Measurements from ENCODE around the gene ITIH3.
"Not testable (repeated sequence)": the region's sequence is repeated elsewhere in the genome, so short reads cannot be mapped to it uniquely, and the experiment has no call there.

Gene ITIH3

GRCh38 chr3:52775877-52776276 lies 18.7 kb upstream of the ITIH3 start:
- DNase-seq (ENCODE audit: low read depth, low spot score), result no peak
- no peaks in the 10 kb centered on the region for H3K9me3 ChIP-seq (ENCODE audit: insufficient read depth, low read length)
- no peak overlapping the region for H3K9ac ChIP-seq (ENCODE audit: insufficient read length, low read depth)
- H3K4me3 ChIP-seq (ENCODE audit: insufficient read length, low read depth), result no peak overlapping the region
- H3K4me1 ChIP-seq (ENCODE audit: insufficient read depth, insufficient read length), result no peaks in the 10 kb centered on the region
- TF ChIP-seq SUZ12 (IDR thresholded peaks at IDR 0.05; ENCODE audit: extremely low read depth, insufficient read depth, insufficient read length) (no peak), YY1 (IDR thresholded peaks at IDR 0.05; ENCODE audit: insufficient read depth, insufficient read length) (no peak), ZNF274 (IDR thresholded peaks at IDR 0.05; ENCODE audit: low read depth, low read length) (no peak)
- H3K27me3 ChIP-seq (ENCODE audit: insufficient read depth, insufficient read length), result peaks cover 22% of the 10 kb centered on the region
- no peaks in the 10 kb centered on the region for H3K36me3 ChIP-seq (ENCODE audit: insufficient read depth, insufficient read length, low read length)

- not testable (repeated sequence) for H3K4me1 ChIP-seq (ENCODE audit: insufficient read depth, insufficient read length); H3K9ac ChIP-seq (ENCODE audit: insufficient read length, low read depth); H3K4me3 ChIP-seq (ENCODE audit: insufficient read length, low read depth); DNase-seq (ENCODE audit: low read depth, low spot score); H3K36me3 ChIP-seq (ENCODE audit: insufficient read depth, insufficient read length, low read length); H3K9me3 ChIP-seq (ENCODE audit: insufficient read depth, low read length)
- peaks cover 23% of the 10 kb centered on the region for H3K27me3 ChIP-seq (ENCODE audit: insufficient read depth, insufficient read length)
Observed at GRCh38 chr3:52776486-52776885, 18.1 kb upstream of the ITIH3 start.

GRCh38 chr3:52777127-52777958 lies 17.3 kb upstream of the ITIH3 start, which contains the start of gene ITIH1:
ITIH1 (plus strand) TSS chr3:52777599; CDS start chr3:52777616, 17 bp downstream.
- Histone ChIP-seq H3K27me3 (ENCODE audit: insufficient read depth, insufficient read length) (peaks cover 28% of the 10 kb centered on the region), H3K4me1 (ENCODE audit: insufficient read depth, insufficient read length) (peaks cover 2% of the 10 kb centered on the region), H3K9ac (ENCODE audit: insufficient read length, low read depth) (no peak within 1 kb of the TSS), H3K36me3 (ENCODE audit: insufficient read depth, insufficient read length, low read length) (no peaks in the 10 kb centered on the region), H3K9me3 (ENCODE audit: insufficient read depth, low read length) (no peaks in the 10 kb centered on the region), H3K4me3 (ENCODE audit: insufficient read length, low read depth) (no peak within 1 kb of the TSS)
- no peak for DNase-seq (ENCODE audit: low read depth, low spot score)
- TF ChIP-seq SUZ12 (IDR thresholded peaks at IDR 0.05; ENCODE audit: extremely low read depth, insufficient read depth, insufficient read length), result no peak
- TF ChIP-seq YY1 (IDR thresholded peaks at IDR 0.05; ENCODE audit: insufficient read depth, insufficient read length), result no peak
- no peak for TF ChIP-seq ZNF274 (IDR thresholded peaks at IDR 0.05; ENCODE audit: low read depth, low read length)

GRCh38 chr3:52777959-52778805 lies 16.4 kb upstream of the ITIH3 start:
- peaks cover 28% of the 10 kb centered on the region for H3K27me3 ChIP-seq (ENCODE audit: insufficient read depth, insufficient read length)
- H3K9me3 ChIP-seq (ENCODE audit: insufficient read depth, low read length), result no peaks in the 10 kb centered on the region
- peaks cover 2% of the 10 kb centered on the region for H3K4me1 ChIP-seq (ENCODE audit: insufficient read depth, insufficient read length)
- H3K36me3 ChIP-seq (ENCODE audit: insufficient read depth, insufficient read length, low read length), result no peaks in the 10 kb centered on the region
- no peak overlapping the region for H3K4me3 ChIP-seq (ENCODE audit: insufficient read length, low read depth)
- TF ChIP-seq SUZ12 (IDR thresholded peaks at IDR 0.05; ENCODE audit: extremely low read depth, insufficient read depth, insufficient read length) (no peak), YY1 (IDR thresholded peaks at IDR 0.05; ENCODE audit: insufficient read depth, insufficient read length) (no peak)
- no peak for DNase-seq (ENCODE audit: low read depth, low spot score)
- H3K9ac ChIP-seq (ENCODE audit: insufficient read length, low read depth), result no peak overlapping the region

GRCh38 chr3:52779011-52779836 lies 15.4 kb upstream of the ITIH3 start:
- no peak for TF ChIP-seq SUZ12 (IDR thresholded peaks at IDR 0.05; ENCODE audit: extremely low read depth, insufficient read depth, insufficient read length)
- no peak for TF ChIP-seq YY1 (IDR thresholded peaks at IDR 0.05; ENCODE audit: insufficient read depth, insufficient read length)
- TF ChIP-seq ZNF274 (IDR thresholded peaks at IDR 0.05; ENCODE audit: low read depth, low read length), result no peak
- Histone ChIP-seq H3K4me1 (ENCODE audit: insufficient read depth, insufficient read length) (peaks cover 5% of the 10 kb centered on the region), H3K9ac (ENCODE audit: insufficient read length, low read depth) (no peak overlapping the region), H3K9me3 (ENCODE audit: insufficient read depth, low read length) (no peaks in the 10 kb centered on the region), H3K27me3 (ENCODE audit: insufficient read depth, insufficient read length) (peaks cover 28% of the 10 kb centered on the region), H3K36me3 (ENCODE audit: insufficient read depth, insufficient read length, low read length) (no peaks in the 10 kb centered on the region), H3K4me3 (ENCODE audit: insufficient read length, low read depth) (no peak overlapping the region)
- no peak for DNase-seq (ENCODE audit: low read depth, low spot score)

GRCh38 chr3:52779837-52780585 lies 14.6 kb upstream of the ITIH3 start:
- no peaks in the 10 kb centered on the region for H3K36me3 ChIP-seq (ENCODE audit: insufficient read depth, insufficient read length, low read length)
- H3K4me1 ChIP-seq (ENCODE audit: insufficient read depth, insufficient read length), result peaks cover 5% of the 10 kb centered on the region
- no peaks in the 10 kb centered on the region for H3K9me3 ChIP-seq (ENCODE audit: insufficient read depth, low read length)
- no peak for DNase-seq (ENCODE audit: low read depth, low spot score)
- no peak for TF ChIP-seq YY1 (IDR thresholded peaks at IDR 0.05; ENCODE audit: insufficient read depth, insufficient read length)
- TF ChIP-seq SUZ12 (IDR thresholded peaks at IDR 0.05; ENCODE audit: extremely low read depth, insufficient read depth, insufficient read length), result no peak
- TF ChIP-seq ZNF274 (IDR thresholded peaks at IDR 0.05; ENCODE audit: low read depth, low read length), result no peak
- H3K4me3 ChIP-seq (ENCODE audit: insufficient read length, low read depth), result no peak overlapping the region
- no peak overlapping the region for H3K9ac ChIP-seq (ENCODE audit: insufficient read length, low read depth)
- peaks cover 23% of the 10 kb centered on the region for H3K27me3 ChIP-seq (ENCODE audit: insufficient read depth, insufficient read length)
